Left ventricle myocardium inferior (tissue), 1 donor: ENCODE results near the gene ABLIM1. TPM values are rescaled to one million over a fixed set of nuclear protein-coding genes. Genes with fewer than 3 reads are reported as not detected.

ENCODE experiments used
- DNase-seq: peaks from one replicate; pipeline ENCODE4 v3.0.0-alpha.2; 2020
- H3K27ac ChIP-seq: fragments of 200-600 bp; replicated peaks from 2 replicates; pipeline ENCODE4 v1.8.0; 2021
- H3K27me3 ChIP-seq: fragments of 200-600 bp; 2 replicates; pipeline ENCODE4 v1.8.0; 2021; ENCODE audit warnings: low read depth
- H3K36me3 ChIP-seq: fragments of 200-600 bp; 2 replicates; pipeline ENCODE4 v1.8.0; 2021
- H3K4me1 ChIP-seq: fragments of 200-600 bp; 2 replicates; pipeline ENCODE4 v1.8.0; 2021
- H3K4me3 ChIP-seq: fragments of 200-600 bp; 2 replicates; pipeline ENCODE4 v1.8.0; 2021; ENCODE audit warnings: mild to moderate bottlenecking, moderate library complexity
- H3K9me3 ChIP-seq: fragments of 200-600 bp; replicated peaks from 2 replicates; pipeline ENCODE4 v1.8.0; 2021
- CTCF ChIP-seq: fragments of 200-600 bp; IDR thresholded peaks from 2 replicates; pipeline ENCODE4 v1.8.0; 2021; ENCODE audit warnings: antibody characterized with exemption, mild to moderate bottlenecking, borderline replicate concordance
- intact Hi-C: fragments of 100-400 bp; cut with micrococcal nuclease; formaldehyde crosslinking; loops from one replicate; pipeline ENCODE4 v1.11.0; 2022
- total RNA-seq: library from RNA; stranded (reverse); fragmentation: NEBNext Ultra II Directional; extraction: Animal tissue kit (Norgen Biotek cat#: 25700); gene quantifications from one replicate; pipeline ENCODE4 v1.2.1, GENCODE V29; 2021
- donor health status: DM: no; HTN: yes; CAD: no; lungs with severe emphysema.

ABLIM1 gene
- total RNA-seq, 1 donor from 2014 or later = 674 TPM

- TF ChIP-seq CTCF = no peak
- no peak overlapping the region for H3K4me3 ChIP-seq
- peaks cover 99% of the 10 kb centered on the region for H3K4me1 ChIP-seq
- H3K9me3 ChIP-seq = no peaks in the 10 kb centered on the region
- intact Hi-C loops = no loop called here
- peaks cover 67% of the 10 kb centered on the region for H3K36me3 ChIP-seq
- no peaks in the 10 kb centered on the region for H3K27me3 ChIP-seq
- peak overlapping the region; percentile 92 for H3K27ac ChIP-seq
- no peak for DNase-seq
Observed at GRCh38 chr10:114485696-114486400, 172.2 kb downstream of the ABLIM1 start.

GRCh38 chr10:114483575-114483974, 174.5 kb downstream of the ABLIM1 start:
- peak overlapping the region; percentile 92 for H3K27ac ChIP-seq
- no peak for TF ChIP-seq CTCF
- intact Hi-C loops = no loop called here
- no peaks in the 10 kb centered on the region for H3K27me3 ChIP-seq
- peaks cover 100% of the 10 kb centered on the region for H3K4me1 ChIP-seq
- H3K36me3 ChIP-seq = peaks cover 52% of the 10 kb centered on the region
- DNase-seq = no peak
- no peaks in the 10 kb centered on the region for H3K9me3 ChIP-seq
- peak overlapping the region; percentile 22 for H3K4me3 ChIP-seq

GRCh38 chr10:114482480-114483304, 175.4 kb downstream of the ABLIM1 start:
- DNase-seq = no peak
- H3K27me3 ChIP-seq = no peaks in the 10 kb centered on the region
- no peaks in the 10 kb centered on the region for H3K9me3 ChIP-seq
- H3K4me1 ChIP-seq = peaks cover 100% of the 10 kb centered on the region
- peaks cover 44% of the 10 kb centered on the region for H3K36me3 ChIP-seq
- peak overlapping the region; percentile 92 for H3K27ac ChIP-seq
- TF ChIP-seq CTCF = no peak
- intact Hi-C loops = no loop called here
- H3K4me3 ChIP-seq = peak overlapping the region; percentile 22

DNA sequence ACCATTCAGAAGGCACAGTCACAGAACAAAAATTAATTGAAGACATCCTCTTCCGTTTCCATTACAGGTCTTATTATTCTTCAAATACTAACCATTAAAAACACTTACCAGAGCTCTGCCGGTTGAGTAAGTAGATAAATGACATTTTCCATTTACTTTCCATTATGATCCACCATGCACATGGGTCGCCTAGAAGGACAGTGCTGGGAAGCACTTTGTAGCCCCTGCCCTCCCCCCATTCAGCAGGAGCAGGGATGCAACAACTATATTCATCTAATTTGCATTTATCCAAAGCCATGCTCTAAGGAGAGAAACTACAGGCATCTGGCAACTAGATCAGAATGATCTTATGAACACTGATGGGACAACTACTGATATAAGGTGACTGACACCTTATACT, 177.0 kb downstream of the ABLIM1 start:
- H3K9me3 ChIP-seq = no peaks in the 10 kb centered on the region
- peaks cover 100% of the 10 kb centered on the region for H3K4me1 ChIP-seq
- peak overlapping the region; percentile 92 for H3K27ac ChIP-seq
- H3K36me3 ChIP-seq = peaks cover 27% of the 10 kb centered on the region
- no peaks in the 10 kb centered on the region for H3K27me3 ChIP-seq
- no peak overlapping the region for H3K4me3 ChIP-seq
- no peak for TF ChIP-seq CTCF
- no peak for DNase-seq
- intact Hi-C loops = no loop called here

GRCh38 chr10:114479836-114480235, 178.2 kb downstream of the ABLIM1 start:
- peaks cover 100% of the 10 kb centered on the region for H3K4me1 ChIP-seq
- H3K36me3 ChIP-seq = peaks cover 17% of the 10 kb centered on the region
- H3K27me3 ChIP-seq = no peaks in the 10 kb centered on the region
- TF ChIP-seq CTCF = no peak
- H3K27ac ChIP-seq = peak overlapping the region; percentile 92
- no peak for DNase-seq
- H3K9me3 ChIP-seq = no peaks in the 10 kb centered on the region
- no peak overlapping the region for H3K4me3 ChIP-seq
- intact Hi-C loops = loop anchor here (10.0 kb wide), 2 partner anchors 225 to 305 kb away; no protein-coding TSS in a partner anchor
